Measurements from ENCODE around the gene PLTP.
"Not testable (repeated sequence)": the region's sequence is repeated elsewhere in the genome, so short reads cannot be mapped to it uniquely, and the experiment has no call there.

Gene PLTP

GRCh38 chr20:45880988-45881788, 30.8 kb downstream of the PLTP start, which contains the start of gene ZSWIM1:
Gene ZSWIM1, plus strand, starts transcription at chr20:45881227. Its CDS starts 1,366 bp downstream, at chr20:45882593.
- DNase-seq: peak; percentile 66 to 99 (median 96)

- DNase-seq: no peak
These were observed 33.7 kb downstream of the PLTP start for GRCh38 chr20:45878076-45878761.

GRCh38 chr20:45874576-45874975, 37.4 kb downstream of the PLTP start:
- no peak for DNase-seq

- not testable (repeated sequence) for DNase-seq
These were observed 37.9 kb downstream of the PLTP start for GRCh38 chr20:45874104-45874481.

- DNase-seq: no peak
These were observed 38.4 kb downstream of the PLTP start for GRCh38 chr20:45873409-45874103.

- DNase-seq: no peak
These were observed 39.3 kb downstream of the PLTP start for GRCh38 chr20:45872626-45873025.

- DNase-seq: no peak
These were observed 44.2 kb downstream of the PLTP start for GRCh38 chr20:45867819-45868176.

- DNase-seq: no peak
These were observed 44.7 kb downstream of the PLTP start for GRCh38 chr20:45867136-45867818.

- no peak for DNase-seq
These were observed 45.5 kb downstream of the PLTP start for GRCh38 chr20:45866454-45866853.

GRCh38 chr20:45863543-45864470, 48.1 kb downstream of the PLTP start:
- no peak for DNase-seq

GRCh38 chr20:45861221-45862075, 50.5 kb downstream of the PLTP start:
- no peak for DNase-seq

GRCh38 chr20:45860560-45861220, 51.3 kb downstream of the PLTP start:
- no peak for DNase-seq

- no peak for DNase-seq
These were observed 52.0 kb downstream of the PLTP start for GRCh38 chr20:45859916-45860315.

- peak in 3 of 51 donors; percentile 43 to 69 (median 63) for DNase-seq
These were observed 54.1 kb downstream of the PLTP start for GRCh38 chr20:45857882-45858216.

GRCh38 chr20:45857114-45857881, 54.7 kb downstream of the PLTP start, which contains the start of the genes ACOT8 and ZSWIM3:
Gene ACOT8, minus strand, starts transcription at chr20:45857392. Its CDS starts 77 bp downstream, at chr20:45857315.
Gene ZSWIM3, plus strand, starts transcription at chr20:45857614. Its CDS starts 212 bp downstream, at chr20:45857826.
- DNase-seq: peak; percentile 40 to 98 (median 90)

- no peak for DNase-seq
These were observed 58.5 kb downstream of the PLTP start for GRCh38 chr20:45853484-45853883.

GRCh38 chr20:45852326-45852725, 59.6 kb downstream of the PLTP start:
- DNase-seq: no peak

GRCh38 chr20:45851501-45851900, 60.5 kb downstream of the PLTP start:
- DNase-seq: no peak

All from hypothalamus (tissue), 51 donors.